CD4-positive, alpha-beta T cell (primary cell): ENCODE data around the gene NGF. TPM values are rescaled to one million over a fixed set of nuclear protein-coding genes. Genes with fewer than 3 reads are reported as not detected.

Experiments used
- ATAC-seq: fragments of 200-7000 bp; cut with Tn5 transposase; one replicate; pipeline ENCODE4 v1.10.0; 2022; ENCODE audit warnings: mild to moderate bottlenecking; ENCODE audit not compliant: poor library complexity
- CTCF ChIA-PET: fragments of 350-600 bp; sonication (Branson Sonifier 250); formaldehyde crosslinking; loops from one replicate; lab custom pipeline; 2021; ENCODE audit warnings: antibody characterized with exemption, inconsistent platforms; lab: Charles Lee
- POLR2A ChIA-PET: fragments of 350-600 bp; sonication (Branson Sonifier 250); formaldehyde crosslinking; loops from one replicate; lab custom pipeline; 2021; ENCODE audit warnings: antibody characterized with exemption, inconsistent platforms; lab: Charles Lee
- DNase-seq, 14 experiments: peaks; one replicate each; pipeline ENCODE4 v3.0.0-alpha.2; 2013 to 2020; ENCODE audit warnings: mixed read lengths in 2 of 14
- H3K27ac ChIP-seq, 2 donors: one replicate each; pipeline versions ENCODE4 v1.5.1 to v1.7.0; 2013; ENCODE audit warnings: low read length in 2 of 2, low read depth in 1 of 2, mild to moderate bottlenecking in 1 of 2
- H3K27me3 ChIP-seq, 2 experiments: 1 replicate in 1 of 2; 2 replicates in 1 of 2; pipeline versions ENCODE4 v1.6.1 to v1.7.0; 2013; ENCODE audit warnings: low read length in 2 of 2, control low read depth in 1 of 2, mild to moderate bottlenecking in 1 of 2, moderate library complexity in 1 of 2; ENCODE audit not compliant: insufficient read depth in 2 of 2, control insufficient read depth in 1 of 2
- H3K36me3 ChIP-seq: one replicate; pipeline ENCODE4 v1.6.1; 2013; ENCODE audit warnings: low read length, control low read depth; ENCODE audit not compliant: insufficient read depth
- H3K4me1 ChIP-seq: one replicate; pipeline ENCODE4 v1.6.1; 2013; ENCODE audit warnings: low read length, control low read depth; ENCODE audit not compliant: insufficient read depth
- H3K4me3 ChIP-seq: one replicate; pipeline ENCODE4 v1.5.1; 2013; ENCODE audit warnings: mild to moderate bottlenecking, low read length, moderate library complexity
- H3K9me3 ChIP-seq, 2 experiments: 1 replicate in 1 of 2; 2 replicates in 1 of 2; pipeline versions ENCODE4 v1.6.1 to v1.7.0; 2013; ENCODE audit warnings: low read length in 2 of 2, mild to moderate bottlenecking in 2 of 2, control low read depth in 1 of 2, moderate library complexity in 1 of 2; ENCODE audit not compliant: control insufficient read depth in 1 of 2, insufficient read depth in 1 of 2
- H3K27ac Mint-ChIP-seq: one replicate; pipeline ENCODE4 v1.8.0; 2020; ENCODE audit warnings: mixed read lengths
- H3K27me3 Mint-ChIP-seq: one replicate; pipeline ENCODE4 v1.8.0; 2021; ENCODE audit warnings: mixed read lengths
- H3K36me3 Mint-ChIP-seq: one replicate; pipeline ENCODE4 v1.8.0; 2021; ENCODE audit warnings: low read depth, mixed read lengths
- H3K4me1 Mint-ChIP-seq: one replicate; pipeline ENCODE4 v1.8.0; 2021; ENCODE audit warnings: low read depth, mixed read lengths
- H3K4me3 Mint-ChIP-seq: one replicate; pipeline ENCODE4 v1.8.0; 2020; ENCODE audit warnings: mild to moderate bottlenecking, mixed read lengths
- H3K9me3 Mint-ChIP-seq: one replicate; pipeline ENCODE4 v1.8.0; 2020; ENCODE audit warnings: mixed read lengths
- intact Hi-C, 2 experiments: fragments of 100-400 bp; cut with DNase I in 1 of 2; cut with micrococcal nuclease in 1 of 2; formaldehyde crosslinking; loops; one replicate each; pipeline versions ENCODE4 v1.15.1 to v1.9.0; 2023 to 2025; cut with DNase I, micrococcal nuclease
- total RNA-seq, 174 experiments: library from RNA in 2 of 174; stranded (reverse) in 2 of 174; gene quantifications; one replicate each; pipeline ENCODE4 v1.2.3 and lab custom pipeline; 2021 to 2026
- TF ChIP-seq, protein P1 (sequence below): fragments of 200-600 bp; IDR thresholded peaks from one replicate; pipeline ENCODE4 v1.8.0; 2022; ENCODE audit warnings: antibody characterized with exemption, mild to moderate bottlenecking

The NGF gene
- total RNA-seq, 2 experiments from 2014 or later, result not detected

DNA sequence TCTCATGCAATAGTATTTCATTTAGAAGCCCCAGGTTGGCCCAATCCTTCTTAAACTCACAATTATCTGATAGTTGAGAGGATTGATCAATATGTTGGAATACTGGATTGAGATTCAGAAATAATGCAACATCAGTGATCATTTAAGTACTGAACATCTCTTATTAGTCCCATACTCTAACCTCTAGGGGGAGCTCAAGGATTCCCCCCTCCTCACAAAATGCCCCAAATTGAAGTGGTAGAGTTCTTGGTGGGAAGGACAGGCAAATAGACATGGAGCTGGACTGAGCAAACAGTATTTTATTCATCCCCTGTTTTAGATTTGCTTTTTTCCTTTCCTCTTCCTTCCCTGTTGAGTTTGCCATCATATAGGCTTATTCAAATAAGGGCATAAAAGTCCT, 62.8 kb downstream of the NGF start:
- Mint-ChIP-seq H3K4me1 (no peaks in the 10 kb centered on the region), H3K4me3 (no peak overlapping the region), H3K27me3 (peaks cover 9% of the 10 kb centered on the region), H3K27ac (no peak overlapping the region), H3K9me3 (no peaks in the 10 kb centered on the region), H3K36me3 (no peaks in the 10 kb centered on the region)
- DNase-seq (no peak), ATAC-seq (no peak)
- Histone ChIP-seq H3K27ac (no peak overlapping the region), H3K9me3 (peaks cover 3 to 5% of the 10 kb centered on the region in 2 experiments), H3K36me3 (no peaks in the 10 kb centered on the region), H3K27me3 (peaks cover 0 to 5% of the 10 kb centered on the region in 2 experiments), H3K4me3 (no peak overlapping the region), H3K4me1 (no peaks in the 10 kb centered on the region)
- POLR2A ChIA-PET, result no interaction called here
- CTCF ChIA-PET, result no interaction called here
- TF ChIP-seq, protein P1, sequence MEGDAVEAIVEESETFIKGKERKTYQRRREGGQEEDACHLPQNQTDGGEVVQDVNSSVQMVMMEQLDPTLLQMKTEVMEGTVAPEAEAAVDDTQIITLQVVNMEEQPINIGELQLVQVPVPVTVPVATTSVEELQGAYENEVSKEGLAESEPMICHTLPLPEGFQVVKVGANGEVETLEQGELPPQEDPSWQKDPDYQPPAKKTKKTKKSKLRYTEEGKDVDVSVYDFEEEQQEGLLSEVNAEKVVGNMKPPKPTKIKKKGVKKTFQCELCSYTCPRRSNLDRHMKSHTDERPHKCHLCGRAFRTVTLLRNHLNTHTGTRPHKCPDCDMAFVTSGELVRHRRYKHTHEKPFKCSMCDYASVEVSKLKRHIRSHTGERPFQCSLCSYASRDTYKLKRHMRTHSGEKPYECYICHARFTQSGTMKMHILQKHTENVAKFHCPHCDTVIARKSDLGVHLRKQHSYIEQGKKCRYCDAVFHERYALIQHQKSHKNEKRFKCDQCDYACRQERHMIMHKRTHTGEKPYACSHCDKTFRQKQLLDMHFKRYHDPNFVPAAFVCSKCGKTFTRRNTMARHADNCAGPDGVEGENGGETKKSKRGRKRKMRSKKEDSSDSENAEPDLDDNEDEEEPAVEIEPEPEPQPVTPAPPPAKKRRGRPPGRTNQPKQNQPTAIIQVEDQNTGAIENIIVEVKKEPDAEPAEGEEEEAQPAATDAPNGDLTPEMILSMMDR, result no peak
- intact Hi-C loops, result no loop called here

GRCh38 chr1:115274467-115274866, 63.6 kb downstream of the NGF start:
- intact Hi-C loops, result no loop called here
- Histone ChIP-seq H3K4me1 (no peaks in the 10 kb centered on the region), H3K4me3 (no peak overlapping the region), H3K9me3 (peaks cover 3 to 5% of the 10 kb centered on the region in 2 experiments), H3K27me3 (peaks cover 0 to 6% of the 10 kb centered on the region in 2 experiments), H3K36me3 (no peaks in the 10 kb centered on the region), H3K27ac (no peak overlapping the region)
- ChIA-PET CTCF (no interaction called here), POLR2A (no interaction called here)
- Mint-ChIP-seq H3K27me3 (peaks cover 9% of the 10 kb centered on the region), H3K4me3 (no peak overlapping the region), H3K4me1 (no peaks in the 10 kb centered on the region), H3K36me3 (no peaks in the 10 kb centered on the region), H3K27ac (no peak overlapping the region), H3K9me3 (no peaks in the 10 kb centered on the region)
- TF ChIP-seq, protein P1, result no peak
- DNase-seq (no peak), ATAC-seq (no peak)

DNA sequence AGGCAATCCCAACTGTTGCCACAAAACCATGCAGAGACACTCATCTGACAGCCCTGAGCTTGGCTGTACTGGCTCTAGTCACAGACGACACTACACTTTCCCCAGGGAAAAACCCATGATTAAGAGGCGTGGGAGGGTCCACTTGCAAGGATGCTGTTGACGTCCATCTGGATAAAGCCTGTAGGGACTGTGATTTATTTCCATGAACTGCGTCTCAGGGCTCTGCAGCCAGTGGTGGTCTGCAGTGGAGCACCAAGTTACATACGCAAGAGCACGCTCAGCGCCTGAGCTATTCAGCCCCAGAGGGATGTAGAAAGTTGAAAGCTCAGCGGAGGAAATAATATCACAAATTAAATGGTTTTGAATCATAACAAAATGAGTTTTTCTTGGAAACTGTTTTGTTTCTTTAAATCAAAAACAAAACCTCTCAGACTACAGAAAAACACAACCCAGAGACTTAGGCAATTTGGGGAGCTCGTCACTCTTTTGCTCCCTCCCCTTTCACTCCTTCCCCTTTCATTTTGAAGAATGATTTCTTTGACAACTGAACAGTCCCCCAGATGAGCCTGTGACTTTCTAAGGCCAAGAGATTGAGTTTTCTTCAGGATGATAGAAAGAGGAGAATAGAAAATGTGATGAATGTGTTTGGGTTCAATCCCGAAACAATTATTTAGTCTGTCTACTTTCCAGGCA, 71.2 kb downstream of the NGF start:
- Histone ChIP-seq H3K27ac (no peak overlapping the region), H3K4me1 (no peaks in the 10 kb centered on the region), H3K9me3 (no peaks in the 10 kb centered on the region), H3K27me3 (peaks cover 0 to 2% of the 10 kb centered on the region in 2 experiments), H3K36me3 (no peaks in the 10 kb centered on the region), H3K4me3 (no peak overlapping the region)
- ATAC-seq, result no peak
- Mint-ChIP-seq H3K27me3 (peaks cover 19% of the 10 kb centered on the region), H3K27ac (no peak overlapping the region), H3K9me3 (no peaks in the 10 kb centered on the region), H3K36me3 (no peaks in the 10 kb centered on the region), H3K4me3 (no peak overlapping the region), H3K4me1 (no peaks in the 10 kb centered on the region)
- TF ChIP-seq, protein P1, result no peak
- POLR2A ChIA-PET, result no interaction called here
- intact Hi-C loops, result no loop called here
- no peak for DNase-seq
- CTCF ChIA-PET, result no interaction called here
